GM21390 (cell line): Measurements from ENCODE around the gene ISY1.
A peak's percentile ranks its signal among the peaks of the same experiment; 100 is the strongest.
"Not testable (repeated sequence)": the region's sequence is repeated elsewhere in the genome, so short reads cannot be mapped to it uniquely, and the experiment has no call there.

Experiments used
- ATAC-seq: cut with Tn5 transposase; IDR thresholded peaks from one replicate; pipeline ENCODE4 v1.9.1; 2021; ENCODE audit not compliant: unreplicated experiment

ISY1 gene

DNA sequence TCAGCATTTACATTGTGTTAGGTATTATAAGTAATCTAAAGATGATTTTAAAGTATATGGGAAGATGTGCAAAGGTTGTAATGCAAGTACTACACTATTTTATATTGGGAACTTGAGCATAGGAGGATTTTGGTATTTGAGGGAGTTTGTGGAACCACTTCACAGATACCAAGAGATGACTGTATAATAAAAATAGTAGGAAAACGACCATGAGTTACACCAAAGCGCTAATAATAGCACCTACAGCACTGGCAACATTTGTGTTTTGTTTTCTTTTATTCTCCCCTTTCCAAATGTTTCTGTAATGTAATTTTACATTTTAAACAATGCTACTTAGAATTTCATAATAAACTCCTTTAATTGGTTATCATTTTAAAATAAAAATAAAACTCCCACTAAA, 12.3 kb upstream of the ISY1 start:
- no peak for ATAC-seq

DNA sequence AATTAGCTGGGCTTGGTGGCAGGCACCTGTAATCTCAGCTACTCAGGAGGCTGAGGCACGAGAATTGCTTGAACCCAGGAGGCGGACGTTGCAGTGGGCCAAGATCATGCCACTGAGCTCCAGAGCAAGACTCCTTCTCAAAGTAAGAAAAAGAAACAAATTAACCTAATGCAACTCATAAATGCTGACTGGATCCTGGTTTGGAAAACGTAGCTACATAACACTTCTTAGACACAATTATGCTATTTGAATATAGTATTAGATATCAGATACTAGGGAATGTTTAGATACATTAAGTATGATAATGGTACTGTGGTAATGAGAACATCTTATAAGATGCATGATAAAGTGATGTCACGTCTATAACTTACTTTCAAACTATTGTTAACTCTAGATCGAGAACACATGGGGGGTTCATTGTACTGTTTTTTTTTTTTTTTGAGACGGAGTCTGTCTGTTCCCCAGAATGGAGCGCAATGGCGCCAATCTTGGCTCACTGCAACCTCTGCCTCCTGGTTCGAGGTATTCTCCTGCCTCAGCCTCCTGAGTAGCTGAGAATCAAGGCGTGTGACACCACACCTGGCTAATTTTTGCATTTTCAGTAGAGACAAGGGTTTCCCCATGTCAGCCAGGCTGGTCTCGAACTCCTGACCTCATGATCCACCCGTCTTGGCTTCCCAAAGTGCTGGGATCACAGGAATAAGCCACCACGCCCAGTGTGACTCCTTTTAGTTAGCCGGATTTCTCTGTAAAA, 5.9 kb upstream of the ISY1 start:
- no peak for ATAC-seq

DNA sequence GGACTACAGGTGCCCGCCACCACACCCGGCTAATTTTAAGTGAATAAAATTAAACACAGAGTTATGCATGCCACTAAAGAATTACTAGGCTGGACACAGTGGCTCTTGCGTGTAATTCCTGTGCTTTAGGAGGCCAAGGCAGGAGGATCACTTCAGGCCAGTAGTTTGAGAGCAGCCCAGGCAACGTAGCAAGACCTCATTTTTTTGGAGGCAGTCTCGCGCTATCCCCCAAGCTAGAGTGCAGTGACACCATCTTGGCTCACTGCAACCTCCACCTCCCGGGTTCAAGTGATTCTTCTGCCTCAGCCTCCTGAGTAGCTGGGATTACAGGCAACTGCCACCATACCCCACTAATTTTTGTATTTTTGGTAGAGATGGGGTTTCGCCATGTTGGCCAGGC, 4.7 kb upstream of the ISY1 start:
- ATAC-seq = not testable (repeated sequence)

DNA sequence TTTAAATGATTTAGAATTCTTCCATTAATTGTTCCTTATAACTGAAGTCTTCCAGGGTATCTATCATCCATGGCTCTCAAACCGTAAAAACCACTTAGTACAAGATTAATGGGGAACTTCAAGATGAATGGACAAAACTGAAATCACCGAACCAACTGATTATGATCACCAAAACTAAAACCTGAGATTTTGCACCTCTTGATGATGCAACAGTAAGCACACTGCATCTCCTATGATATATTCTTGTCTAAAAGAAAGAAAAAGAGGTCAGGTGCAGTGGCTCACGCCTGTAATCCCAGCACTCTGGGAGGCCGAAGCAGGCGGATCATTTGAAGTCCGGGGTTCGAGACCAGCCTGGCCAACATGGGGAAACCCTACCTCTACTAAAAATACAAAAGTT, 3.6 kb upstream of the ISY1 start:
- ATAC-seq = no peak

DNA sequence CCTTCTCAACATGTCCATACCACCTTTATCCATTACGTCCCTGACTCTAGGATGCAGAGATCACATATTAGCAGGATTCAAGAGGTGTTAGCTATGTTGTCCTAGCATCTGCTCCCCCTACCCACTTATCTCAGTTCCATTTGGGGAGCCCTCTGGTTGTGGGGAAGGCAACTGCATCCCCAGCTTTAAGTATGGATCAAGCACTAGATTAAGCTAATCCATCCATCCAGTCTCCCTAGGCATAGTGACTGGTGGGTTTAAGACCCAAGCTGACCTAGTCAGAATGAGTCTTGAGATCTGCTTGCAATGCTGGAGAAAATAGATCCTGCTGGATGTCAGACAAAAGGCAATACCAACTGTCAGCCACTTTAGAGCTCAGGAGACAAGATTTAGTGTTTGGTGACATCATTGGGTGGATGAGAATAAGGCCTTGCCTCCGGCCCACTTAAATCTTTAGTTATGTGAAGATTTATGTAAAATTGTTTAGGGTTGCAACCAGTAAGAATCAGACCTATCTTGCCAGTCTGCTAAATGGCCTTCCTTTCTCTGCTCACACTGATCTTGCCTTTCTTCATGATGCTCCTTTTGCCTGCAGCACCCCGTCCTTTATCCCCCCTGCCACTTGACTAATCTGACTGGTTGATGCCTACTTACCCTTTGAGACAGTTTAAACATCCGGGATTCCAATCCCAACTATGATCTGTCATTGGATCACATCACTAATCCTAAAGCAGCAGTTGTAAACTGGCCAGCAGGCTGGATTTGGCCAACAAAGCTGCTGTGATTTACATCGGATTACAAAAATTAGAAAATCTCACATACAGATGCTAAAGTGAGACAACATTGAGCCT, 2.1 kb upstream of the ISY1 start:
- ATAC-seq = no peak

DNA sequence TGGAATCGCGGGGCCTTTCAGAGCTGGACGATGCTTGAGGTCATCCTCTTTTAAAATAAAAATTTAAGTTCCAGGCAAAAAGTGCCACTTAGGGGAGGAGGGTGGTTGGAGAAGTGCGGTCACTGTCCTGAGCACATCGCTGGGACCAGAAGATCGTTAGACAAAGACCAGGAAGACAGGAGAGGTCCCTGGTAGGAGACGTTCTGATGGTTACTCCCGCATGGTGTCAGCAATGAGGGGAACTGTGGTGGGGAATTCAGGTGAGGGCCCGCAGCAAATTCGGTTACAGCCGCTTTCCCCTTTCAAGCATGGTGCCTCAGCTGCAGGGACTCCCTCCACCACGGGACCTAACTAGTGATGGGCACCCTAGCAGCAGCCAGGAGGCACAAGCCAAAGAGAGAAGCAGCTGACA, 1.0 kb upstream of the ISY1 start:
- peak; percentile 8 for ATAC-seq

DNA sequence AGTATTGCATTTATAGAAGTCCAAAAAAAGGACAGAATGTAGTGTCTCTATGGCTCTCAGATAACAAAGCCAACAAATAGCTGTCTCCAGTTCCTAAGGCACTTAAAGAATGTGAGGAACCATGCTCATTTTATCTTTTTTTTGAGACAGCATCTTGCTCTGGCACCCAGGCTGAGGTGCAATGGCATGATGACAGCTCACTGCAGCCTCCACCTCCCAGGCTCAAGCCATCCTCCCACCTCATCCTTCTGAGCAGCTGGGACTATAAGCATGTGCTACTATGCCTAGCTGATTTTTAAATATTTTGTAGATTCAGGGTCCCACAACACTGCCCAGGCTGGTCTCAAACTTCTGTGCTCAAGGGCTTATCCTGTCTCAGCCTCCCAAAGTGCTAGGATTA, 16.1 kb downstream of the ISY1 start:
- no peak for ATAC-seq

DNA sequence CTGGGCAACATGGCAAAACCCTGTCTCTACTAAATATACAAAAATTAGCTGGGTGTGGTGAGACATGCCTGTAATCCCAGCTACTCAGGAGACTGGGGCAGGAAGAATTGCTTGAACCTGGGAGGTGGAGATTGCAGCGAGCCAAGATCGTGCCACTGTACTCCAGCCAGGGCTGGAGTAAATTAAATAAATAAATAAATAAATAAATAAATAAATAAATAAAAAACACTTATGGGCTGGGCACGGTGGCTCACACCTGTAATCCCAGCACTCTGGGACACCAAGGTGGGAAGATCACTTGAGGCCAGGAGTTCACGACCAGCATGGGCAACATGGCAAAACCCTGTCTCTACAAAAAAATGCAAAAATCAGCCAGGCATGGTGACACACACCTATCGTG, 19.9 kb downstream of the ISY1 start:
- not testable (repeated sequence) for ATAC-seq

DNA sequence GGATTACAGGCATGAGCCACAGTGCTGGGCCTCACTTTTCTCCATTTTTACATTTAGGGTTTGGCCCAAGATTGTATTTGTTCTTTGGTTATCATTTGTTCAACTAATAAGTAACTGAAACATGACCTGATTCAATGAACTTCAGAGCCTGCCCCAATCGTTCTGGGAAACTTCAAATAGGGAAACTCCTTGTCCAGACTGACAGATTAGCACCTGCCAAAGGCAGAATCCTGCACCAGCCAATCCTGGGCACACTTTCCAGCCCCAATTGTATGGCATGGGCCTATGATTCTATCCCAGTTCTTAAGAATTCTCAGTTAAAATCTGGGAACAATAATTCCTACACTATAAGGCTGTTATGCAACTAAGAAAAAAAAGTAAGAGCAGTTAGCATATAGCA, 21.0 kb downstream of the ISY1 start:
- no peak for ATAC-seq

DNA sequence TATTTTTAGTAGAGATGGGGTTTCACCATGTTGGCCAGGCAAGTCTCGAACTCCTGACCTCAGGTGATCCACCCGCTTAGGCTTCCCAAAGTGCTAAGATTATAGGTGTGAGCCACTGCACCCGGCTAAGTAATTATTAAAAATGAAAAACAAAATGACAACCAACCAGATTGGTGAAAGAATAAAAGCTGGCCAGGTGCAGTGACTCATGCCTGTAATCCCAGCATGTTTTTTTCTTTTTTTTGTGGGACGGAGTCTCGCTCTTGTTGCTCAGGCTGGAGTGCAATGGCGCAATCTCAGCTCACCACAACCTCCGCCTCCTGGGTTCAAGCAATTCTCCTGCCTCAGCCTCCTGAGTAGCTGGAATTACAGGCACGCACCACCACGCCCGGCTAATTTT, 24.6 kb downstream of the ISY1 start:
- ATAC-seq = not testable (repeated sequence)

DNA sequence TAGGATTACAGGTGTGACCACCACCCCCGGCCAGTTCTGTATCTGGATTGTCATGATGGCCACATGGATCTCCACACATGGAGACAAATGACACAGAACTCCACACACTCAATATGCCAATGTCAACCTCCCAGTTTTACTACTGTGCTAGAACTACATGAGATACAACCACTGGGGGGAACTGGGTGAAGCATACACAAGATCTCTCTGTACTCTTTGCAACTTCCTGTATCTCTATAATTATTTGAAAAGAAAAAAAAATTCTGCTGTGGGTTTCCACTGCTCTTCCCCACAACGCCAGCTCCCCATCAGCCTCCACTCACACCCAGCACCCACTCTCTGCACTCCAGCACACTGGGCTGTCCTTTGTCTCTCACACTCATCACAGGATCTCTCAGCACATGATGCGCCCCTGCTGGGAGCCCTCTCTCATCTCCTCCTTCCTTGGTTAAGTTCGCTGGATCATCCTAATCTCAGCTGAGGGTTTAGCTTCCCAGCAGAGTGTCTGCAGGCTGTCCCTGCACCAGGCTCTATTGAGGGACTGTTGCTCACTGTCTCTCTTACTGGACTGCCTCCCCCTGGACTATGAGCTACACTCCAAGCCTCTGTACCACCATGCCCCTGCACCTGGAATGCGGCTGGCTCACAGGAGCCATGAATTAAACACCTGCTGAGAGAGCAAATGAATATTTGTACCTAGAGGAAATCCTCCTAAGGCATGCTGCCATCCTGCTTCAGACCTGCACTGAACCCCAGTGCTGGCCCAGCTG, 28.6 kb downstream of the ISY1 start:
- no peak for ATAC-seq

DNA sequence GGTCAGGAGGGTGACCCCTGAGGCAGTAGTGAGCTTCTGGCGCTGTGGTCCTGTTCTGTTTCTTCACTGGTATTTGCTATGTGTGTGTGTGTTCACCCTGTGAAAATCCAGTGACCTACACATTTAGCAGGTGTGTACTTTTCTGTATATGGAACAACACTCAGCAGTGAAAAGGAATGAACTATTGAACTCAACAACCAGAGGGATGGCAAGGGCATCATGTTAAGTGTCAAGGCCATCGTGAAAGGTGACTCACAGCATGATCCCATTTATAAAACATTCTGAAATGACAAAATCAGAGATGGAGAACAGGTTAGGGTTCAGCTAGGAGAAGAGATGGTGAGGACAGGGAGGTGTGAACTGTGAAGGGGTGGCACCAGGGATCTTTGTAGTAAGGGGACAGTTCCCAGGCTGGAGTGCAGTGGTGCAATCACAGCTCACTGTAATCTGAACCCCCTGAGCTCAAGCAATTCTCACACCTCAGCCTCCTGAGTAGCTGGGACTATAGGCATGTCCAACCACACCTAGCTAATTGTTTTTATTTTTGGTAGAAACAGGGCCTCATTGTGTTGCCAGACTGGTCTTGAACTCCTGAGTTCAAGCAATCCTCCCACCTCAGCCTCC, 29.3 kb downstream of the ISY1 start:
- no peak for ATAC-seq

DNA sequence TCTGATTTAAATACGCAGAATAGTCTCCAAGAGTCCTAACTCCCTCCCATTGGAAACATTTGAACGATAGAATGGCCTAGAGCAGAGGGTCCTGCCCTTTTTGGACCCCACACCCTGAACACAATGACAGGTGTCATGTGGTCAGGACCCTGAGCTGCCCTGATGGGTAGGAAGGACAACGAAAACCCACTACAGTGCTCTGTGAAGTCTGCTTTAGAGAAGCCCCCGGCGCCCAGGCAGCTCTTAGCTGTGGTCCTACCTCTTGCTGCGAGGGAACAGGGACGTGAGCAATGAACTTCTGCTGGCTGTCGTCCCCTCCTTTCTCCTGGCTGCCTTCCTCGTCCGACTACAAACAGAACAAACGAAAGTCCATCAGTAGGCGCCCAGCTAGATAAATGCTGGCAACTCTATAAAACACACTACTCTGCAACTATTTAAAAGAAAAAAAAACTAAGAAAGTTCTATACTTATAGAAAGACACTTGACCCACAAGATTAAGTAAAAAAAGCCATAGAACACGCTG, 30.5 kb downstream of the ISY1 start:
- no peak for ATAC-seq

DNA sequence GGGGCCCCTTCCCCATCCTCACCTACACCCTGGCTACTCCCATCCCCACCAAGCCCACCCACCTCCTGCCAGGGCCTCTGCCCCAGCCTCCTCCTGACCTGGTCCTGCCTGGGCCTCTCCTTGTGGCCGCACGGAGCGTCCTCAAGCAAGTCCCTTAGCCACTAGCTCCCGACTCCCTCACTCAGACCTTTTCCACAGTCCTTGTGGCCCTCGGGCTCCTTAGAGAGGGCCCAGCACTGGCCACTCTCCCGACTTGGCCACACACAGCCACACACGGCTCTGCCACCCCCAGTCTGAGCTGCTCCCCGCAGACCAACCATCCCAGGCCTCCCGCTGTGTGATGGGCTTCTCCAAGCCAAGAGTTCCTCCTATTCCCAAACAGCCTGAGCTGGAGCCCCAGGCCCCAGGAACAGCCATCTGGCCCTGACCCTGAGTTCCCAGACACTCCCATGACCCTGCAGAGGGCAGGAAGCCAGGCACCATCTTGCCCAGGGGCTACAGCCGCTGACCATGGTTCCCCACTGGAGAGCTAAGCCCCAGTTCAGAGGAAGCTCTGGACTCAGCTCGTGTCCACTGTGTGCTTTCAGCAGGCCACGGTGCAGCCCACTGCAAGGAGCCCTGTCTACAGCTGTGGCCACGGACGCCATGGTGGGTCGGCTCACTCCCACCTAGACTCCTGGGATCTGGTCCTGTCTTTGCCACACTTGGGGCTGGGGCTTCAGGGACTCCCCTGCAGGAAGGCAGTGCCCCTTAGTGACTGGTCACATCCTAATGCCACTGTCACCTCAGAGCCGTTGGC, 32.3 kb downstream of the ISY1 start:
- no peak for ATAC-seq

DNA sequence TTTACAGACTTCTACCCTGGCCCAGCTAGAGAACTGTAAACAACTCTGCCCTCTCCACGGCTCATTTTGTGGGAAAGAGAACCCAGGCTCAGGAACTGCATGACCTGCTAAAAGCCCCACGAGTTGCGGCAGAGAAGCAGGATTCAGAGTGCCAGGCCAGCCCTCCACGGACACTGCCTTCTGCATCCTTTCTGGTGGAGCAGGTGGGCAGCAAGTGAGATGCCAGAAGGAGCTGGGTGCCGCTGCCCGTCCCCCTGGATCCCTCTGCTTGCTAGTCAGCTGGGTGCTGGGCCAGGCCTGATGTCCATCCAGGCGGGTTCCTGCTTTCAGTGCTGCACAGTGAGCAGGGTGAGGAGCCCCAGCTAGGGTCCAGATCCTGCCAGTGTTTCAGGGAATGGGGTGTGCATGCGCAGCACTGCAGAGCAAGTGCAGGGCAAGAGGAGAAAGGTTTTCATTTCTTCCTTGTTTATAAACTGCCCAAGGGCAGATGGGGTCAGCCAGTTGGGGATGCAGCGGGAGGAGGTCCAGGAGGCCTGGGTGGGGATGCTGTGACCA, 34.1 kb downstream of the ISY1 start:
- no peak for ATAC-seq

DNA sequence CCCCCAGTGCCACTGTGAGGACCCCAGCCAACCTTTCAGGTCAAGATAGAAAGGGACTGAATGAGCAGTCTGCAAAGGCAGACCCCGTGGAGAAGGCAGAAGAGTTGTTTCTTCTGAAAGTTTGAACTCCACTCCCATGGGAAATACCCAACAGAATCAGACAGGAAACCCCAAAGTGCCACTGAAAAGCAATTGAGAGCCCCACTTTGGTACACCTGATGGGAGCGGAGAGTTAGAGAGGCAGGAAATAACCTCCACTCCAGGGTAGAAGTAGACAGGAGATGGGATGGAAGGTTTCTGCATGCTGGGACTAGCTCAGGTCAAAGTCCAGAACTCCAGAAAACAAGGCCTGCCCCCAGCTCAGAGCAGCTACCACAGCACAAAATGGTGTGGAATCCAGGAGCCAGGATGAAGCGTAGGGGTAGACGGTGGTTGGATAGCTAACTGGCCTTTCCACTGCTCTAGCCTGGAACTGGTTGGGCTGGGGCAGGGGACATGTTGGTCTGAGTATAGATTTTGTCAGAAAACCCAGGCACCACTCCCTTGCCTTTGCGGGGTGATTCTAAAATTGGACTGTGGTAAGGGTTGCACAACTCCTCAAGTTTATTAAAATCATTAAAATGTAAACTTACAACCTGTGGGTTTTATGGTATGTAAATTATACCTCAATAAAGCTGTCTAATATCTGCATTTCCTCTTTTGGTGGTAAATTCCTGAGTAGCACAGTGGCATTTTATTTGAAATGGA, 37.4 kb downstream of the ISY1 start:
- no peak for ATAC-seq

DNA sequence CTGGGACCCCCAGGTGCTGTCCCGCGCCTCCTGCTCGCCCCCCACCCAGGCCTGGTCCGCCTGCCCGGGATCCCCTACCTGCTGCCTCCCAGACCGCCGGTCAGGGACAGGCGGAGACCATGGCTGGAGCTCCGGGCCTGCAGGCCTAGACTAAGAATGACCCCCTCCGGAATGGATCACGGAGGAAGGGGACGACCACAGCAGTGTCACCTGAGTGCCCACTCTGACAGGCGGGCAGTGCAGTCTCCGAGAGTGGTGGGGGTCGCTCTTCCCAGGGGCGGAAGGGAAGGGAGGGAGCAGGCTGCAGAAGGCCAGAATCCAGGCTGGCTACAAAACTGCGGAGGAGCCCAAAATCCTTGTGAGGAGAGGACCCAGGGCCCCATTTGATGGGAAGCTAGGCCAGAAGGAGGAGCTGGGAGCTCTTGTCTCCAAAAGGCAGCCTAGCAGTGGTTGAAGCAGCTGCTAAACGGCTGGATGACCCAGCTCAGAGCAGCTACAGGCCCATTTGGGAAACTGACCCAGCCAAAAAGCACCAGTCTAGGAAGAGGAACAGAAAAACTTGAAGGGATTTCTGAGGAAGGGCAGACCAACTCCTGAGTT, 38.4 kb downstream of the ISY1 start:
- no peak for ATAC-seq

DNA sequence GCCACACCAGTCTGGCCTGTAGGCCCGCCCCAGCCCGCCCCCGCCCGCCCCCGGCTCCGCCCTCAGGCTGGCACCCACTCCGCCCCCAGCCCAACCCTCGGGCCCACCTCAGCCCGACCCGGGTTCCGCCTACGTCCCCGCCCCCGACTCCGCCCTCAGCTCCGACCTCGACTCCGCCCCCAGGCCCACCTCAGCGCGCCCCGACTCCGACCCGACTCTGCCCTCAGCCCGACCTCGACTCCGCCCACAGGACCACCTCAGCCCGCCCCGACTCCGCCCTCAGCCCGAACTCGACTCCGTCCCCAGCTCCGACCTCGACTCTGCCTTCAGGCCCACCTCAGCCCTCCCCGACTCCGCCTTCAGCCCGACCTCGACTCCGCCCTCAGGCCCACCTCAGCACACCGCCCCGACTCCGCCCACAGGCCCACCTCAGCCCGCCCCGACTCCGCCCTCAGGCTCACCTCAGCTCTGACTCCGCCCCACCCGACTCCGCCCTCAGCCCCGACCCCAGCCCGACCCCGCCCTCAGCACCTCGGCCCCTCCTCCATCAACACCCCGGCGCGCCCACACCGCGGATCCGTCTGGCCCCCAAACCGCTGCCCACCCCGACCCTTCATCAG, 39.0 kb downstream of the ISY1 start, which contains the start of gene RAB43:
Gene RAB43 (minus strand): TSS at position 13 of the 620 bp plus-strand sequence. CDS start 315 bp downstream, outside the sequence.
- ATAC-seq = peak; percentile 42
